Natural killer cell (primary cell): ENCODE data around the gene CAPN7. TPM values are rescaled to one million over a fixed set of nuclear protein-coding genes. Genes with fewer than 3 reads are reported as not detected.

Source experiments
- ATAC-seq, 3 donors: fragments of 150-1000 bp in 2 of 3; fragments of 200-7000 bp in 1 of 3; cut with Tn5 transposase; 1 replicate in 1 of 3; 2 replicates in 2 of 3; pipeline ENCODE4 v1.10.0; 2021; ENCODE audit warnings: mild to moderate bottlenecking in 2 of 3, moderate library complexity in 2 of 3
- DNase-seq, 2 donors: peaks; one replicate each; pipeline versions ENCODE4 v3.0.0 to v3.0.0-alpha.2; 2013 to 2021; ENCODE audit warnings: mixed read lengths in 1 of 2
- H3K27ac ChIP-seq: one replicate; pipeline ENCODE4 v1.5.1; 2013; ENCODE audit warnings: mild to moderate bottlenecking, low read length
- H3K27me3 ChIP-seq: one replicate; pipeline ENCODE4 v1.6.1; 2013; ENCODE audit warnings: low read length; ENCODE audit not compliant: control insufficient read depth, insufficient read depth
- H3K36me3 ChIP-seq: one replicate; pipeline ENCODE4 v1.6.1; 2013; ENCODE audit warnings: low read length; ENCODE audit not compliant: control insufficient read depth, insufficient read depth
- H3K4me1 ChIP-seq: one replicate; pipeline ENCODE4 v1.6.1; 2013; ENCODE audit warnings: low read length; ENCODE audit not compliant: control insufficient read depth, insufficient read depth
- H3K4me3 ChIP-seq: one replicate; pipeline ENCODE4 v1.5.1; 2013; ENCODE audit warnings: low read length
- H3K9me3 ChIP-seq: one replicate; pipeline ENCODE4 v1.6.1; 2013; ENCODE audit warnings: low read length; ENCODE audit not compliant: control insufficient read depth, insufficient read depth
- H3K27ac Mint-ChIP-seq, 2 donors: one replicate each; pipeline ENCODE4 v1.8.0; 2022; ENCODE audit warnings: mild to moderate bottlenecking in 2 of 2, mixed read lengths in 2 of 2, moderate library complexity in 1 of 2
- H3K27me3 Mint-ChIP-seq, 2 donors: one replicate each; pipeline ENCODE4 v1.8.0; 2022; ENCODE audit warnings: low read depth in 2 of 2, mixed read lengths in 2 of 2
- H3K36me3 Mint-ChIP-seq: one replicate; pipeline ENCODE4 v1.8.0; 2022; ENCODE audit warnings: mixed read lengths
- H3K4me1 Mint-ChIP-seq, 2 donors: one replicate each; pipeline ENCODE4 v1.8.0; 2022; ENCODE audit warnings: mixed read lengths in 2 of 2
- H3K4me3 Mint-ChIP-seq: one replicate; pipeline ENCODE4 v1.8.0; 2022; ENCODE audit warnings: mild to moderate bottlenecking, moderate library complexity, mixed read lengths
- H3K9me3 Mint-ChIP-seq, 2 donors: one replicate each; pipeline ENCODE4 v1.8.0; 2022; ENCODE audit warnings: mixed read lengths in 2 of 2
- WGBS: methylation state at CpG from one replicate; pipeline ENCODE4 v1.1.7; 2013; ENCODE audit warnings: missing lambda C conversion rate; ENCODE audit not compliant: insufficient coverage; 5-methylcytosine and 5-hydroxymethylcytosine counted together
- intact Hi-C: fragments of 100-400 bp; cut with micrococcal nuclease; formaldehyde crosslinking; loops from one replicate; pipeline ENCODE4 v1.14.2; 2022
- total RNA-seq, 4 donors: library from RNA; stranded (reverse); fragments of 120-200 nt in 1 of 4; gene quantifications; one replicate each; pipeline versions ENCODE4 v1.2.3 to v1.2.4, GENCODE V29; 2013 to 2022
- TF ChIP-seq, protein P1 (sequence below): fragments of 200-600 bp; IDR thresholded peaks from one replicate; pipeline ENCODE4 v1.8.0; 2022; ENCODE audit warnings: antibody characterized with exemption

The CAPN7 gene
- total RNA-seq, 3 donors from 2014 or later (not counting 1 experiment from before 2014, with no cell fraction given): 35.3 to 59.9 (median 52.8) TPM

DNA sequence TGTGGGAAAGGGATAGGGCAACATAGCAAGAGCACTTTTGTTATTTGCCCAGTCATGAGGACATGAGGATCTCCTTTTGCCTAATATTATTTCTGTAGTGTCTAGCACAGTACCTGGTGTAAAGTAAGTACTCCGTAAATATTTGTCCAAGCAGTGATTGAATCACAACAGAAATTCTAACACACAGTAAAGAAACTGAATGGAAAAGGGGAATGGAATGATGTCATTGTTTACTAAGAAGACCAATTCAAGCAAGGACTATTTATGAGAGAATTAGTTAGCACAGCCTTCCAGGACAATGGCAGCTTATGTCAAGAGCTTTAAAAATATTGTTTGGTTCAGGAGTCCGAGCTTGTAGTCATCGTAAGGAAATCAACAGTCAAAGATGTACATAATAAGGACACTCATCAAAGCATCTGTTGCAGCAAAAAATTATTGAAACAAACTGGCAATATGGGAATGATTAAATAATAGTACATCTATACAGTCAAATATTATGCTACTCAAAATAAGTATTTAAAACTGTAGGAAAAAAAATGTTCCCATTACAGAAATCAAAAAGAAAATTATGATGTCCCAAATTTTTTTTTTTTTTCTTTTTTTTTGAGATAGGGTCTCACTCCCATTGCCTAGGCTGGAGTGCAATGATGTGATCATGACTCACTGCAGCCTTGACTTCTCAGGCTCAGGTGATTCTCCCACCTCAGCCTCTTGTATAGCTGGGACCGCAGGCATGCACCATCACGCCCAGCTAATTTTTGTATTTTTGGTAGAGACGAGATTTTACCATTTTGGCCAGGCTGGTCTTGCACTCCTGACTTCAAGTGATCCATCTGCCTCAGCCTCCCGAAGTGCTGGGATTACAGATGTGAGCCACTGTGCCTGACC lies 17.9 kb downstream of the CAPN7 start:
- Histone ChIP-seq H3K27ac (no peak overlapping the region), H3K4me3 (no peak overlapping the region), H3K27me3 (no peaks in the 10 kb centered on the region), H3K4me1 (no peaks in the 10 kb centered on the region), H3K36me3 (peaks cover 73% of the 10 kb centered on the region), H3K9me3 (no peaks in the 10 kb centered on the region)
- TF ChIP-seq, protein P1, sequence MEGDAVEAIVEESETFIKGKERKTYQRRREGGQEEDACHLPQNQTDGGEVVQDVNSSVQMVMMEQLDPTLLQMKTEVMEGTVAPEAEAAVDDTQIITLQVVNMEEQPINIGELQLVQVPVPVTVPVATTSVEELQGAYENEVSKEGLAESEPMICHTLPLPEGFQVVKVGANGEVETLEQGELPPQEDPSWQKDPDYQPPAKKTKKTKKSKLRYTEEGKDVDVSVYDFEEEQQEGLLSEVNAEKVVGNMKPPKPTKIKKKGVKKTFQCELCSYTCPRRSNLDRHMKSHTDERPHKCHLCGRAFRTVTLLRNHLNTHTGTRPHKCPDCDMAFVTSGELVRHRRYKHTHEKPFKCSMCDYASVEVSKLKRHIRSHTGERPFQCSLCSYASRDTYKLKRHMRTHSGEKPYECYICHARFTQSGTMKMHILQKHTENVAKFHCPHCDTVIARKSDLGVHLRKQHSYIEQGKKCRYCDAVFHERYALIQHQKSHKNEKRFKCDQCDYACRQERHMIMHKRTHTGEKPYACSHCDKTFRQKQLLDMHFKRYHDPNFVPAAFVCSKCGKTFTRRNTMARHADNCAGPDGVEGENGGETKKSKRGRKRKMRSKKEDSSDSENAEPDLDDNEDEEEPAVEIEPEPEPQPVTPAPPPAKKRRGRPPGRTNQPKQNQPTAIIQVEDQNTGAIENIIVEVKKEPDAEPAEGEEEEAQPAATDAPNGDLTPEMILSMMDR: no peak
- no peaks in the 10 kb centered on the region for H3K27me3 Mint-ChIP-seq
- intact Hi-C loops: no loop called here
- no peak overlapping the region for H3K4me3 Mint-ChIP-seq
- no peak for ATAC-seq
- WGBS: 99% methylated on average over 5 of the region's 7 CpGs
- H3K36me3 Mint-ChIP-seq: peaks cover 5% of the 10 kb centered on the region
- H3K9me3 Mint-ChIP-seq: no peaks in the 10 kb centered on the region
- H3K4me1 Mint-ChIP-seq: peaks cover 0 to 8% of the 10 kb centered on the region in 2 donors
- no peak for DNase-seq
- no peak overlapping the region for H3K27ac Mint-ChIP-seq

DNA sequence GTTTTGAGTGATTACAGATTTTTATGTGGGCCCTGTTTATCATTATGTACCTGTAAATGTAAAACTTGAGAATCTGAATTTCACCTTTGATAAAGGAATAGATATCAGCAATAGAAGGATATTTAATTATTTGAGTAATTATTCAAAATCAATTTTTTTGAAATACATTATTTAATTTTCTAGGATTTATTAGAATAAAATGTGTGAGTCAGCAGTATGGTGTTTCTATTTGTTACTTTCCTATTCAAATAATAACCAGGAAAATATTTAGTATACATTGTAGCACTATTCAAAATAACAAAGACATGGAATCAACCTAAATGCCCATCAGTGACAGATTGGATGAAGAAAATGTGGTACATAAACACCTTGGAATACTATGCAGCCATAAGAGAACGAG lies 22.1 kb downstream of the CAPN7 start:
- no peak overlapping the region for H3K27ac ChIP-seq
- ATAC-seq: no peak
- H3K27me3 ChIP-seq: no peaks in the 10 kb centered on the region
- WGBS: 100% methylated on average over 1 of the region's 1 CpG
- no peaks in the 10 kb centered on the region for H3K4me1 ChIP-seq
- H3K4me3 Mint-ChIP-seq: no peak overlapping the region
- H3K9me3 ChIP-seq: no peaks in the 10 kb centered on the region
- H3K4me1 Mint-ChIP-seq: peaks cover 0 to 3% of the 10 kb centered on the region in 2 donors
- no peak for DNase-seq
- H3K27ac Mint-ChIP-seq: no peak overlapping the region
- TF ChIP-seq, protein P1: no peak
- no peaks in the 10 kb centered on the region for H3K27me3 Mint-ChIP-seq
- H3K9me3 Mint-ChIP-seq: no peaks in the 10 kb centered on the region
- H3K4me3 ChIP-seq: no peak overlapping the region
- intact Hi-C loops: no loop called here
- H3K36me3 Mint-ChIP-seq: peaks cover 5% of the 10 kb centered on the region
- peaks cover 70% of the 10 kb centered on the region for H3K36me3 ChIP-seq

DNA sequence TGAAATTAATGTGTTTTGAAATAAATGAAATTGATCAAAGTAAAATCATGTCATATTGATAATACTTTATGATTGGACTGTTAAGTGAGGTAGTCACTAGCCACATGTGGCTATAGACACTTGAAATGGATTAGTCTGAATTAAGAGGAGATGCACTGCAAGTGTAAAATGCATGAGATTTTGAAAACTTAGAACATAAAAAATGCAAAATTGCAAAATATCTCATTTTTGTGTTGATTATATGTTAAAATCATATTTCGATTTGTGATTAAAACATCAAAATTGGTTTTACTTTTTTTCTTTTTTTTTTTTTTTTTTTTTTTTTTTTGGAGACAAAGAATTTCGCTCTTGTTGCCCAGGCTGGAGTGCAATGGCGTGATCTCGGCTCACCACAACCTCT lies 23.2 kb downstream of the CAPN7 start:
- H3K27me3 ChIP-seq: no peaks in the 10 kb centered on the region
- TF ChIP-seq, protein P1: no peak
- no peaks in the 10 kb centered on the region for H3K9me3 Mint-ChIP-seq
- WGBS: 96% methylated on average over 3 of the region's 4 CpGs
- intact Hi-C loops: no loop called here
- no peak for DNase-seq
- H3K27ac ChIP-seq: no peak overlapping the region
- ATAC-seq: no peak
- H3K36me3 Mint-ChIP-seq: peaks cover 5% of the 10 kb centered on the region
- peaks cover 0 to 3% of the 10 kb centered on the region in 2 donors for H3K4me1 Mint-ChIP-seq
- no peaks in the 10 kb centered on the region for H3K27me3 Mint-ChIP-seq
- H3K9me3 ChIP-seq: no peaks in the 10 kb centered on the region
- no peak overlapping the region for H3K4me3 ChIP-seq
- peaks cover 69% of the 10 kb centered on the region for H3K36me3 ChIP-seq
- no peaks in the 10 kb centered on the region for H3K4me1 ChIP-seq
- H3K27ac Mint-ChIP-seq: no peak overlapping the region
- H3K4me3 Mint-ChIP-seq: no peak overlapping the region
